GM18861 (cell line): ENCODE measurements around the gene PCDHA10.

Experiments used
- ATAC-seq: cut with Tn5 transposase; IDR thresholded peaks from one replicate; pipeline ENCODE4 v1.9.1; 2021; ENCODE audit not compliant: unreplicated experiment

PCDHA10 gene

DNA sequence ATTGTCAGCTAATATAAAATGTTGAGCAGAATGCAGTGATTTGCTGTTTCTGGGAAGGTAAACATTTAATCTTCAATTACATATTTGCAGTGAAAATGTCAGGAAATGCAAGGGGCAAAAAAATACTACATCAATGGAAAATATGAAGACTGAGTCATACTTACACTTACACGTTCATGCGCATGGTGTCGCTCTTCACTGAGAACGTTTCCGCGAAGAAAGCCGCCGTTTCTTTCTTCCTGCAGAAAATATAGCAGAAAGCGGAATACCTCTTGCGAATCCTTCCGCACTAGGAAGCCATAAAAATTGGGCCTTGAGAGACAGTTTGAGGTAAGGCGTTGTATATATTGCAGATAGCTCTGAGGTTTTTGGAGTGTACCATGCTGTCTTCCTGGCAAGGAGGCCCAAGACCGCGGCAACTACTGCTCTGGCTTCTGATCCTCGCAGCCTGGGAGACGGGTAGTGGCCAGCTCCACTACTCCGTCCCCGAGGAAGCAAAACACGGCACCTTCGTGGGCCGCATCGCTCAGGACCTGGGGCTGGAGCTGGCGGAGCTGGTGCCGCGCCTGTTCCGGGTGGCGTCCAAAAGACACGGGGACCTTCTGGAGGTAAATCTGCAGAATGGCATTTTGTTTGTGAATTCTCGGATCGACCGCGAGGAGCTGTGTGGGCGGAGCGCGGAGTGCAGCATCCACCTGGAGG, 26.3 kb downstream of the PCDHA10 start, which contains the start of gene PCDHA13:
Gene PCDHA13, plus strand, starts transcription at position 236 of the 702 bp plus-strand sequence. Its CDS starts 145 bp downstream, at position 381.
- no peak for ATAC-seq

DNA sequence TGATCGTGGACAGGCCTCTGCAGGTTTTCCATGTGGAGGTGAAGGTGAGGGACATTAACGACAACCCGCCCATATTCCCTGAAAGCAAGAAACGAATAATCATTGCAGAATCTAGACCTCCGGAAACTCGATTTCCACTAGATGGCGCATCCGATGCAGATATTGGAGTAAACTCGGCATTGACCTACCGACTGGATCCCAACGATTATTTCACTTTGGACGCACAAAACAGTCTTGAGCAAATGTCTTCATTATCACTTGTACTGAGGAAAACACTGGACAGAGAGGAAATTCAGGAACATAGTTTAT, 26.8 kb downstream of the PCDHA10 start:
- no peak for ATAC-seq

DNA sequence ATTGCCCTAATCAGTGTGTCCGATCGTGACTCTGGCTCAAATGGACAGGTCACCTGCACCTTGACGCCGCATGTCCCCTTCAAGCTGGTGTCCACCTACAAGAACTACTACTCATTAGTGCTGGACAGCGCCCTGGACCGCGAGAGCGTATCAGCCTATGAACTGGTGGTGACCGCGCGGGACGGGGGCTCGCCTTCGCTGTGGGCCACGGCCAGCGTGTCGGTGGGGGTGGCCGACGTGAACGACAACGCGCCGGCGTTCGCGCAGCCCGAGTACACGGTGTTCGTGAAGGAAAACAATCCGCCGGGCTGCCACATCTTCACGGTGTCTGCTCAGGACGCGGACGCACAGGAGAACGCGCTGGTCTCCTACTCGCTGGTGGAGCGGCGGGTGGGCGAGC, 27.7 kb downstream of the PCDHA10 start:
- ATAC-seq = no peak

DNA sequence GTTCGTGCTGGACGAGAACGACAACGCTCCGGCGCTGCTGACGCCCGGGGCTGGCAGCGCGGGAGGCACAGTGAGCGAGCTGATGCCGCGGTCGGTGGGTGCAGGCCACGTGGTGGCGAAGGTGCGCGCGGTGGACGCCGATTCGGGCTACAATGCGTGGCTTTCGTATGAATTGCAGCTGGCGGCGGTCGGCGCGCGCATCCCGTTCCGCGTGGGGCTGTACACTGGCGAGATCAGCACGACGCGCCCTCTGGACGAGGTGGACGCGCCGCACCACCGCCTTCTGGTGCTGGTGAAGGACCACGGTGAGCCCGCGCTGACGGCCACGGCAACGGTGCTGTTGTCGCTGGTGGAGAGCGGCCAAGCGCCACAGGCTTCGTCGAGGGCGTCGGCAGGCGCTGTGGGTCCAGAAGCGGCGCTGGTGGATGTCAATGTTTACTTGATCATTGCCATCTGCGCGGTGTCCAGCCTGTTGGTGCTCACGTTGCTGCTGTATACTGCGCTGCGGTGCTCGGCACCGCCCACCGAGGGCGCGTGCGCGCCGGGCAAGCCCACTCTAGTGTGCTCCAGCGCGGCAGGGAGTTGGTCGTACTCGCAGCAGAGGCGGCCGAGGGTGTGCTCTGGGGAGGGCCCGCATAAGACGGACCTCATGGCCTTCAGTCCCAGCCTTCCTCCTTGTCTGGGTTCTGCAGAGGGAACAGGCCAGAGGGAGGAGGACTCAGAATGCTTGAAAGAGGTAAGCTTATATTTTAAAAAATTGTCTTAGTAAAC, 28.4 kb downstream of the PCDHA10 start:
- no peak for ATAC-seq

DNA sequence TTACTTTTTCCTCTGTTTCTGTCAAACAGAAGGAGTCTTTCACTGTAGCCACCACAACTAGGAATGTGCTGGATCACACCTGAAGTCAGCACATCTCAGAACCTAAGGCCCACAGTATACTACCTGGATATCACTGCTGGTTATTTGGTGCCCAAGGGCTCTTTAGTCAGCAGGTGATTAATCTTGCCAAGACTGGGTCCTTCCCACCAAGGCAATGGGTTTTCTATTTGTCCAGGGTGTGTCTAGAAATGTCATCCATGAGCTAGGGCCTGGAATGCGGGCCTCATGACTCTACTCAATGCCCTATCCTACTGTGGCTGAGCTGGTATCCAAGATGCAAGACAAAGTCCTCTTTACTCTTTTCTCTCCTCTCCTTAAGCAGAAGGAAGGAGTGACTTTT, 60.6 kb downstream of the PCDHA10 start:
- ATAC-seq = no peak
